WERI-Rb-1 (cell line): ENCODE data around the gene EIF4A3.

Experiments used
- DNase-seq: peaks from one replicate; pipeline ENCODE4 v3.0.0-alpha.2; 2020
- H3K27ac ChIP-seq: fragments of 250-450 bp; sonication (Bioruptor Pico); 2 replicates; pipeline ENCODE4 v1.5.1; 2020; ENCODE audit warnings: mild to moderate bottlenecking, moderate library complexity
- H3K27me3 ChIP-seq: fragments of 250-450 bp; sonication (Bioruptor Pico); 2 replicates; pipeline ENCODE4 v1.5.1; 2021; ENCODE audit warnings: mild to moderate bottlenecking, low read depth, moderate library complexity; ENCODE audit not compliant: insufficient read depth, severe bottlenecking
- H3K36me3 ChIP-seq: fragments of 250-450 bp; sonication (Bioruptor Pico); 2 replicates; pipeline ENCODE4 v1.5.1; 2020; ENCODE audit warnings: mild to moderate bottlenecking, moderate library complexity
- H3K4me3 ChIP-seq: 2 replicates; pipeline ENCODE4 v1.5.1; 2011; ENCODE audit warnings: low read depth, mild to moderate bottlenecking, control low read depth, low read length
- H3K9me3 ChIP-seq: fragments of 250-450 bp; sonication (Bioruptor Pico); 2 replicates; pipeline ENCODE4 v1.5.1; 2021; ENCODE audit warnings: mild to moderate bottlenecking, moderate library complexity; ENCODE audit not compliant: severe bottlenecking
- CTCF ChIP-seq: IDR thresholded peaks from 2 replicates; pipeline ENCODE4 v1.5.1; 2011; ENCODE audit warnings: low read depth, mild to moderate bottlenecking, control low read depth, inconsistent platforms, low read length

The EIF4A3 gene

DNA sequence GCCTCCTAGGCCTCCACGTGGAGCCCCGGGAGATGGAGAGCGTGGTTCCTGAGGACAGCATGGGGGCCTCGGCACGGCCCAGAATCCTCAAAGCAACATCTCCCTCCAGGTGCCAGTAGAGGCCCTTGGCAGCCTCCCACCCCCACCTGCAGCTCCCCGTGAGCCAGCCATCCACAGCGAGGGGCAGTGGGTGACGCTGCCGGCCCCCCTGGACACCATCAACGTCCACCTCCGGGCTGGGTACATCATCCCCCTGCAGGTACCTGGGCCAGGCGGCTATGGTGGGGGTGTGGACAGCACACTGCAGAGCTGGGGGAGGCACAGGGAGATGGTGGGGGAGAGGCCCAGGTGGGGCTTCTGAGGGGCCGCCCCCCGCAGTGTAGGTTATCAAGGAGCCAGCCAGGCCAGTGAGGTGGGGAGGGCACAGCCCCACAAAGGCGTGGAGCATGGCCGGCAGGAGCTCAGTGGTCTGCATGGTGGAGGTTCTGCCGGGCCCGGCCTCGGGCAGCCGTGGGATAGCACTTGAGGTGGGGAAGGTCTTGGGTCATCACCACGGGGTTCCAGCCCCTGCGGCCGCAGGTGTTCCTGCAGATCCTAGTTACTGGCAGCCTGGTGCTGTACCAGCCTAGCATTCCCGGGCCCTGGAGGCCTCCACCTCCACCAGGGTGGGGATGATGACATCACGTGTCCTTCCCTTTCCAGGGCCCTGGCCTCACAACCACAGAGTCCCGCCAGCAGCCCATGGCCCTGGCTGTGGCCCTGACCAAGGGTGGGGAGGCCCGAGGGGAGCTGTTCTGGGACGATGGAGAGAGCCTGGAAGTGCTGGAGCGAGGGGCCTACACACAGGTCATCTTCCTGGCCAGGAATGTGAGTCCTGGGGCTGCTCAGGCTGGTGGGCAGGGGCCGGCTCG is 29.2 kb downstream of the EIF4A3 start:
- Histone ChIP-seq H3K36me3 (peaks cover 48% of the 10 kb centered on the region), H3K4me3 (no peak overlapping the region), H3K27ac (no peak overlapping the region), H3K27me3 (no peaks in the 10 kb centered on the region), H3K9me3 (peaks cover 6% of the 10 kb centered on the region)
- peak; percentile 11 for DNase-seq
- TF ChIP-seq CTCF: no peak

DNA sequence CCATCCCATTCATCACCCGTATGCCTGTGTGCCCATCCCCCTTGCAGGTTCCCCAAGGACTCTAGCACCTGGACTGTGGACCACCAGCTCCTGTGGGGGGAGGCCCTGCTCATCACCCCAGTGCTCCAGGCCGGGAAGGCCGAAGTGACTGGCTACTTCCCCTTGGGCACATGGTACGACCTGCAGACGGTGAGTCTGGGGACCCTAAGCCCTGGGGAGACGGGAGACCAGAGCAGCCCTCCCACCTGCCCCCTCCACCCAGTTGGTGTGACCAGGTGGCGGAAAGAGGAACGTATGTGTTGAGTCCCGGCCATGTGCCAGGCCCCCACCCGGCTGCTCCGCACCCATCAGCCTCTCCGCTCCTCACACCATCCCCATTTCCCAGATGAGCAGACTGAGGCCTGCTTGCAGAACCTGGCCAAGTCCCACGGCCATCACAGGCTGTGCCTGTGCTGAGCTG is 30.0 kb downstream of the EIF4A3 start:
- peak; percentile 8 for DNase-seq
- Histone ChIP-seq H3K4me3 (no peak overlapping the region), H3K9me3 (peaks cover 6% of the 10 kb centered on the region), H3K27me3 (no peaks in the 10 kb centered on the region), H3K36me3 (peaks cover 56% of the 10 kb centered on the region), H3K27ac (no peak overlapping the region)
- TF ChIP-seq CTCF: no peak

GRCh38 chr17:80116276-80116920 is 30.5 kb downstream of the EIF4A3 start:
- no peak overlapping the region for H3K4me3 ChIP-seq
- no peaks in the 10 kb centered on the region for H3K27me3 ChIP-seq
- TF ChIP-seq CTCF: no peak
- H3K9me3 ChIP-seq: peaks cover 6% of the 10 kb centered on the region
- peaks cover 57% of the 10 kb centered on the region for H3K36me3 ChIP-seq
- peak; percentile 3 for DNase-seq
- no peak overlapping the region for H3K27ac ChIP-seq

- Histone ChIP-seq H3K27me3 (no peaks in the 10 kb centered on the region), H3K9me3 (peaks cover 6% of the 10 kb centered on the region), H3K36me3 (peaks cover 60% of the 10 kb centered on the region), H3K4me3 (no peak overlapping the region), H3K27ac (no peak overlapping the region)
- DNase-seq: no peak
- TF ChIP-seq CTCF: no peak
These were observed 31.8 kb downstream of the EIF4A3 start for GRCh38 chr17:80115159-80115558.

- DNase-seq: no peak
- TF ChIP-seq CTCF: no peak
- Histone ChIP-seq H3K27ac (no peak overlapping the region), H3K9me3 (peaks cover 6% of the 10 kb centered on the region), H3K27me3 (no peaks in the 10 kb centered on the region), H3K36me3 (peaks cover 64% of the 10 kb centered on the region), H3K4me3 (no peak overlapping the region)
These were observed 32.2 kb downstream of the EIF4A3 start for GRCh38 chr17:80114758-80115157.
